Gastrocnemius medialis (tissue), 4 donors: ENCODE data around the gene HOXA5.

Experiments used
- POLR2A ChIP-seq, 2 donors: fragments of 450-650 bp; IDR thresholded peaks; one replicate each; pipeline ENCODE4 v1.6.1; 2017; ENCODE audit warnings: antibody characterized with exemption in 2 of 2, mild to moderate bottlenecking in 2 of 2, moderate library complexity in 2 of 2
- TF ChIP-seq, protein P1 (sequence below), 5 experiments: fragments of 450-650 bp in 3 of 5; fragments of 200-600 bp in 2 of 5; sonication (generic) in 2 of 5; IDR thresholded peaks in 4 of 5; conservative IDR thresholded peaks in 1 of 5; 1 replicate in 4 of 5; 2 replicates in 1 of 5; pipeline ENCODE4 v1.5.1; 2016 to 2019; ENCODE audit warnings: antibody characterized with exemption in 5 of 5, mild to moderate bottlenecking in 3 of 5, moderate library complexity in 3 of 5

DNA sequence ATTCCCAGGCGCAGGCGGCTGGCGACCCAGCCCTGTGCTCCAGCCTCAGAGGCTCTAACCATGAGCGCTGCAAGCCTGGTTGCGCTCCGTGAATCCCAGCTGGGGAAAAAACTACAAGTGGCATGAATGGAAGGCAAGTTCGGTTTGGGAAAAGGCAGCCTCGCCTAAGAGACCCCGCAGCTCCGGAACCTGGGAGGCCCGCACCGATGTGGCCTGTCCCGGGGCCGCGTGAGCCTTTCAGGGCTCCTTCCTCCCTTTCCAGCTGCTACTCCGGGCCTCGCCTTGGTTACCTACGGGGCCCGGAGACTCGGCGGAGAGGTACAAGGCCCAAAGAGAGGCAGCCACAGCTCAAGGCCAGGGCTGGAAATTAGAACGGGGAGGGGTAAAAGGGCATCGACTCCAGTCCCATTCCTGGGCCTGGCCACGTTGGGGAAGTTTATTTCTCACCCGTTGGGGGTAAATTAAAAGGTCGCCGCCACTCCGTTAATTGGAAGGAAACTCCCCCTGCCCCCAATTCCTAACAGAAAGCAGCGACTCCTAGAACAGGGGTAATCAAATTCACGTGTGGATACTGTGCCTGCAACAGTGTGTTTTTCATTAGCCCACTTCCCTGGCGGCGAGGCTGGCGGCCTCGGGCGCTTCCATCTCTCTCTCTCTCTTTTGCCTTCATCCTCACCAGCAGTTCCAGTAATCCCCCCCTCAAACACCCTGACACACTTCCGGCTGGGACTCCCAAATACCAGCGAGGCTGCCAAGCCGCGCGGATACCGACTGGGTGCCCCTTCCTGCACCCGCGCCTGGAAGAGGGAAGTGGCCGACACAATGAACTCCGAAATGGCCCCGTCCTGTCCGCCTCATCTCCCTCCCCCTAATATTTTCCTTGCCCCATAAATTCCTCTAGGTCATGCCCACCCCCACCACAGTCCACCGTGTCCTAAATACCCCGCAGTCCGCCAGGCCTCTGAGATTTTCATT lies 23.3 kb upstream of the HOXA5 start:
- TF ChIP-seq, protein P1, sequence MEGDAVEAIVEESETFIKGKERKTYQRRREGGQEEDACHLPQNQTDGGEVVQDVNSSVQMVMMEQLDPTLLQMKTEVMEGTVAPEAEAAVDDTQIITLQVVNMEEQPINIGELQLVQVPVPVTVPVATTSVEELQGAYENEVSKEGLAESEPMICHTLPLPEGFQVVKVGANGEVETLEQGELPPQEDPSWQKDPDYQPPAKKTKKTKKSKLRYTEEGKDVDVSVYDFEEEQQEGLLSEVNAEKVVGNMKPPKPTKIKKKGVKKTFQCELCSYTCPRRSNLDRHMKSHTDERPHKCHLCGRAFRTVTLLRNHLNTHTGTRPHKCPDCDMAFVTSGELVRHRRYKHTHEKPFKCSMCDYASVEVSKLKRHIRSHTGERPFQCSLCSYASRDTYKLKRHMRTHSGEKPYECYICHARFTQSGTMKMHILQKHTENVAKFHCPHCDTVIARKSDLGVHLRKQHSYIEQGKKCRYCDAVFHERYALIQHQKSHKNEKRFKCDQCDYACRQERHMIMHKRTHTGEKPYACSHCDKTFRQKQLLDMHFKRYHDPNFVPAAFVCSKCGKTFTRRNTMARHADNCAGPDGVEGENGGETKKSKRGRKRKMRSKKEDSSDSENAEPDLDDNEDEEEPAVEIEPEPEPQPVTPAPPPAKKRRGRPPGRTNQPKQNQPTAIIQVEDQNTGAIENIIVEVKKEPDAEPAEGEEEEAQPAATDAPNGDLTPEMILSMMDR (IDR thresholded peaks at IDR 0.05 in 4 of 5, conservative IDR thresholded peaks at IDR 0.05 in 1 of 5), result no peak
- TF ChIP-seq POLR2A (IDR thresholded peaks at IDR 0.05), result peak in 1 of 2 donors; percentile 27
